ENCODE data around the gene ALLC.
"Not testable (repeated sequence)": the region's sequence is repeated elsewhere in the genome, so short reads cannot be mapped to it uniquely, and the experiment has no call there.

The ALLC gene
- total RNA-seq, result 0 to 0.15 (median 0) reads per million in 18 experiments

- no peak for DNase-seq
Measured at GRCh38 chr2:3657881-3658280, at the start of gene ALLC. TSS of gene ALLC (plus strand) at chr2:3658200. CDS start at chr2:3671158, 12,958 bp downstream.

GRCh38 chr2:3608373-3609278, 49.4 kb upstream of the ALLC start:
- no peak for DNase-seq

- DNase-seq, result not testable (repeated sequence)
Measured at GRCh38 chr2:3609279-3609673, 48.7 kb upstream of the ALLC start.

DNA sequence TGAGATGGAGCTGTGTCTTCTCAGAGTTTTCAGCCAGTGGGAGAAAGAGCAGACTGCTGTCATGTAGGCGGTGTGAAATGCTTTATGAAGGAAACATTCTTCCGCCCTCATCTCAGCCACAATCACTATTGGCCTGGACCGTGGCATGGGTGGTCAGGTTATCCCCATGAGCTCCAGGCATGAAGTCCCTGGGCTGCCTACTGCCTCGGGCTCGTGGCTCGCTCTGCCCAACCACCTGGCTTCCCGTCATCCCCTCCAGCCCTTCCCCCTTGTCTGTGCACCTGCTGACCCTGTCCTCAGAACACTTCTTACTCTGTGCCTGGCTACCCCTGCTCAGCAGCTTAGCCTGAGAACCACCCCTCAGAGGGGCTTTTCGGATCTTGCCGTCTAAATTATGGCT, 47.6 kb upstream of the ALLC start:
- no peak for DNase-seq

DNA sequence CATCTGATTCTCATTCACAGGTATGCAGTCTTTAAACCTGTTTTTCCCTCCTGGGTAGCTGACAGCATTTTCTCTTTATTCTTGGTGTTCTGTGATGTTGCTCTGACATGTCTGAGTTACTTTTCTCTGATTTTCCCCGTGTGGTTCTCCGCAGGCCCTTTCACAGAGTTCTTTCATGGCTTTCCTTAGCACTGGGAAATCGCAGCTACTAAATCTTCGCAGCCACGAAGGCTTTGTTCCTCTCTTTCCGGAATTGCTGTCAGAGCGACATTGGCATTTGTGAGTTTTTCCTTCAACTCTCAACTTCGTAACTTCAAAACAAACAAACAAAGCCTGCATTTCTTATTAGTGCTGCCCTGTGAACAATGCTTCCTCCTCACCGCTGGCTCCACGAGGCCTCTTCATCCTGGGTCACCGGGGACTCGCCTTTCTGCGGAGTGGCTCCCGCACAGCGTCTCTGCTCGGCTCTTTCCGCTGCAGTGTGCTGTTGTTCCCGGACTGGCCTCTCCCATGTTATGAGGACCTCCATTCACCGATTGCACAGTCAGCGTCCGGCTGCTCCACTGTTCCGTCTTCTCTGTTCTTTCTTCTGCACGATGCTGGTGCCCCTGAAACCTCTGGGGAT, 47.0 kb upstream of the ALLC start:
- DNase-seq, result no peak

DNA sequence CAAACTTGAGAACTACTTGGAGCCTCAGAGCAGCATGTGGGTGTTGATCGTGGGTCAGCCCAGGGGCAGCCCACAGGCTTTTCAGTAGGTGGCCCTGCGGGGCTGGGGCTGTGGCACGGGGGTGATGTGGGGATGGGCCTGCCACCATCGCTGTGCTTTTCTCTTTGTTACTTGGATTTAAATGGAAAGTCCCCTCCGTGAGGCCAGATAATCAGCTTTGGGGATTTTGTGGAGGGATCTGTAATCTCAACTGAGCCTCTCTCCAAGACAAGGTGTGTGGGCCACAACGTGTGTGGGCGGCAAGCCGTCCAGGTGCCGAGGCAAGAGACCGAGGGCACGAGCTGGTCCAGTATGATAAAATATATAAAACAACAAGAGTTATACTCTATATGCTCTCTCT, 46.4 kb upstream of the ALLC start:
- DNase-seq, result no peak

DNA sequence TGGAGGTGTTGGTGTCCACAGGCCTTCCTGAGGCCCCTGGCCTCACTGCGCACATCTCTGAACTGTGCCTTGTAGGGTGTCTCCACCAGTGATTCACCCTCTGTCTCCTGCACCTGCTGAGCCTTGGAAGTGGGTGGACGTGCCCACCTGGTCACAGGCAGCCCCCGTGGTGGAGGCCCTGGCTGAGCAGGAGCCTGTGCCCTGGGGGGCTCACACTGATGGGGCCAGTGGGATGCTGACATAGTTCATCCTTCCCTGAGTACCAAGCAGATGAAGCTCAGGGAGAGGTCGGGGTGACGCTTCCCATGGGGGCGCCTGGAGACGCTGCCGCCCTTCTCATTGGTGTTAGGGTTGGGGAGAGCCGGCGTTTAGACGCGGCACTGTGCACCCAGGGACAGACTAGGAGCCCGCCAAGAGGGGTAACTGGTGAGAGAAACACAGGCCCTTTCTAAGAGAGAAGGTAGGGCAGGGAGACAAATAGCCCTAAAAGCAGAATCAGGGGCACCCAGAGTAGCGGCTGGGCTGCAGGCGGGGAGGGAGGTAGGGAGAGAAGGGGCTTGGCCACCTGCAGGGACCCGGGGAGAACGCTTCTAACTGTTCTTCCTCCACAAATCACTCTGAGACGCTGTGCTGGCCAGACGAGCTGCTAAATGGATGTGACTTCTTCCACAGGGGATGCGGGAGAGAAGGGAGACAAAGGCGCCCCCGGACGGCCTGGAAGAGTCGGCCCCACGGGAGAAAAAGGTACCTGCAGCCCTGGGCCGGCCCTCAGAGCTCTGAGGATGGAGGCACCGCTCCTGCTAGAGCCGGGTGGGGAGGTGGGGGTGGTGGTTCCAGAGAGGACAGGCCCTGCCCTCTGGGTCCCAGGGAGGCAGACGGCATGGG, 45.1 kb upstream of the ALLC start:
- no peak for DNase-seq

- no peak for DNase-seq
Measured at GRCh38 chr2:3613524-3613905, 44.5 kb upstream of the ALLC start.

- not testable (repeated sequence) for DNase-seq
Measured at GRCh38 chr2:3614743-3615142, 43.3 kb upstream of the ALLC start.

DNA sequence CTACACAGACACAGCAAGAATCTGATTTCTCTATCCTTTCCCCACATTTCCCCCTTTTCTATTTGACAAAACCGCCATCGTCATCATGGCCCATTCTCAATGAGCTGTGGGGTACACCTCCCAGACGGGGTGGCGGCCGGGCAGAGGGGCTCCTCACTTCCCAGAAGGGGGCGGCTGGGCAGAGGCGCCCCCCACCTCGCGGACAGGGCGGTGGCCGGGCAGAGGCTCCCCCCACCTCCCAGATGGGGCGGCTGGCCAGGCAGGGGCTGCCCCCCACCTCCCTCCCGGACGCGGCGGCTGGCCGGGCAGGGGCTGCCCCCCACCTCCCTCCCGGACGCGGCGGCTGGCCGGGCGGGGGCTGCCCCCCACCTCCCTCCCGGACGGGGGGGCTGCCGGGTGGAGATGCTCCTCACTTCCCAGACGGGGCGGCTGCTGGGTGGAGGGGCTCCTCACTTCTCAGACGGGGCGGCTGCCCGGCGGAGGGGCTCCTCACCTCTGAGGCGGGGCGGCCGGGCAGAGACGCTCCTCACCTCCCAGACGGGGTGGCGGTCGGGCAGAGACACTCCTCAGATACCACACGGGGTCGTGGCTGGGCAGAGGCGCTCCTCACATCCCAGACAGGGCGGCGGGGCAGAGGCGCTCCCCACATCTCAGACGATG, 42.3 kb upstream of the ALLC start:
- DNase-seq, result not testable (repeated sequence)

DNA sequence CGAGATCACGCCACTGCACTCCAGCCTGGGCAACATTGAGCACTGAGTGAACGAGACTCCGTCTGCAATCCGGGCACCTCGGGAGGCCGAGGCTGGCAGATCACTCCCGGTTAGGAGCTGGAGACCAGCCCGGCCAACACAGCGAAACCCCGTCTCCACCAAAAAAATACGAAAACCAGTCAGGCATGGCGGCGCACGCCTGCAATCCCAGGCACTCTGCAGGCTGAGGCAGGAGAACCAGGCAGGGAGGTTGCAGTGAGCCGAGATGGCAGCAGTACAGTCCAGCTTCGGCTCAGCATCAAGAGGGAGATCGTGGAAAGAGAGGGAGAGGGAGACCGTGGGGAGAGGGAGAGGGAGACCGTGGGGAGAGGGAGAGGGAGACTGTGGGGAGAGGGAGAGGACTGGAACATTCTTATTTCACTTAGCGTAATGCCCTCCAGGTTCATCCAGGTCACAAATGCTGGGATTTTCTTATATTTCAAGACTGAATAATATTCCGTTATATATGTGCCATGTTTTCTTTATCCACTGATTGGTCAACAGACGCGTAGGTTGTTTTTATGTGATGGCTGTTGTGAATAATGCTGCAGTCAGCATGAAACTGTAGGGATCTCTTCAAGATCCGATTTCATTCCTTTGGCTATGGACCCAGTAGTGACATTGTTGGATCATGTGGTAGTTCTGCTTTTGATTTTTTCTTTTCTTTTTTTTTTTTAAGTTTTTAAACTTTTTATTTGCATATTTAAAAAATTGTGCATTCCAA, 41.4 kb upstream of the ALLC start:
- DNase-seq, result not testable (repeated sequence)

DNA sequence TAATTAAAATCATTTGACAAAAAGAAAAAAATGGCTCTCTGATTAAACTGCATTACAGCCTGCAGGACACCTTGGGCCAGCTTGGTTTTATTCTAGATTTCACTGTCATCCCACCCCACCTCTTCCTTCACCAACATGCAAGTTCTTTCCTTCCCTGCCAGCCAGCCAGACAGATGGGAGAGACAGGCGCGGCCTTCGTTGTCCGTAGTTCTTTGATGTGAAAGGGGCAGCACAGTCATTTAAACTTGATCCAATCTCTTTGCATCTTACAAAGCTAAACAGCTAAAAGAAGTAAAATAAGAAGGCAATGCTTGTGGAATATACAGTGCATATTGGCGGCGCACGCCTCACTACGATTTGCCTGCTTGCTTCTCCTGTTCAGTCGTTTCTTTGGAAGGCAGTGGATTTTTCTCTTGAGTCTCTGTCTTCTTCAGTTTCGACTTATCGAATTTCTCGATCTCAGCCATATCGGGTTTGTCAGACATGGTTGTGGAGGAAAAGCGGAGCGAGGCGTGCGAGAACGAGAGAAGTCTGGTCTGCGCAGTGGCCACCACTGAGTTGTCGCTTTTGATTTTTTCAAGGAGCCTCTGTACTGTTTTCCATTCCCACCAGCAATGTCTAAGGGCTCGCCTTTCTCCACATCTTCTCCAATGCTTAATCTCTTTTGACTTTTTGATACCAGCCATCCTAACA, 40.7 kb upstream of the ALLC start:
- no peak for DNase-seq

DNA sequence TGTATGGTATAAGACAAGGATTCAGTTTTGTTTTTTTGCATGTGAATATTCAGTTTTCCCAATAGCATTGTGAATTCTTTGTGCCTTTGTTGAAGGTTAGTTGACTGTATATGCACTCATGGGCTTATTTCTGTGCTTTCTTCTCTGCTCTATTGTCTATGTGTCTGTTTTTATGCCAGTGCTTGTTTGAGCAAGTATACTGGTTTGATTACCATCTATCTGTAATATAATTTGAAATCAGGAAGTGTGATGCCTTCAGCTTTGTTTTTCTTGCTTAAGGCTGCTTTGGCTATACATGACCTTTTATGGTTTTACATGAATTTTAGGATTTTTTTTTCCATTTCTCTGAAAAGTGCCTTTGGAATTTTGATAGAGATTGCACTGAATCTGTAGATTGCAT, 39.6 kb upstream of the ALLC start:
- no peak for DNase-seq

GRCh38 chr2:3619033-3619432, 39.0 kb upstream of the ALLC start:
- no peak for DNase-seq

GRCh38 chr2:3619661-3620060, 38.3 kb upstream of the ALLC start:
- not testable (repeated sequence) for DNase-seq

GRCh38 chr2:3620834-3621233, 37.2 kb upstream of the ALLC start:
- DNase-seq, result no peak

DNA sequence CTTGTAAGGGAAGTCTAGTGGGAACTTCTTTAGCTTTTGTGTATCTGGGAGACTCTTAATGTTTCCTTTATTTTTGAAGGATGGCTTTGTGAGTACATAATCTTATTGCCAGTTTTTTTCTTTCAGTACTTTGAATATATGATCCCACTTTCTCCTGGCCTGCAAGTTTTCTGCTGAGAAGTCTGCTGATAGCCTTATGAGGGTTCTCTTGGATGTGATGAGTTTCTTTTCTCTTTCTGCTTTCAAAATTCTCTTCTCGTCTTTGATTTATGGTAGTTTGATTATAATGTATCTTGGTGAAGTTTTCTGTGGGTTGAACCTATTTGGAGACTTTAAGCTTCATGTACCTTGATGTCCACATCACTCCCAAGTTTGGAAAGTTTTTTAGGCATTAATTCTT, 35.0 kb upstream of the ALLC start:
- no peak for DNase-seq

DNA sequence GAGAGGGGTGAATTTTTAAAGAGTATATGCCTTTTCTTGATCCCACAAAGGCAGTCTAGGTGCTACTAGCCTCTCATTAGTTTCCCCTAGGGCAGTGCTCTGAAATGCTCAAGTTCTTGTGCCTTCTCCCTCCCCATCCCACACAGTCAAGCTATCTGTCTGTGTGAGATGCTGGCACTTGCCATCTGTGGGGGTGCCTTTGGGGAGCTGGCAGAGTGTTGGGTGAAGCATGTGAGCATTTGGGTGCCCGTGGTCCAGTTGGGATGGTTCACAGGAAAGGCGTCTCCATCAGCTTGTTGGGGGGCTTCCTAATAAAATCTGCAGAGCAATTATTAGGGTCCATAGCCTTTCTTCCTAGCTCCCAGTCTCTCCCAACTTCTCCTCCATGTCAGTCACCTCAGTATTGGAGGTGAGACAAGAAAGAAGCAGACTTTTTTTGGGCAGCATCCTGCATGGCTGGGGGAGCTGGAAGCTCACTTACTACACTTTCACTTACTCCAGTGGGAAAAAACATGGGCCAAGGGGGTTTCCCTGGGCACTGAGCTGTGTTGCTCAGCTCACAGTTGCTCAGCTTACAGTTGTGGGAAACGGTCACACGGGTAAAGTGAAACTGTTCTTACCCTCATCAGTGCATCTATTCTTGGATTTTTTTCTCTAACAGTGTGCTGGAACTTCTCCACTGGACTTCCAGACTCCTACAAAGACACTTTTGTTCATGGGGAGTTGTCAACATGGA, 33.8 kb upstream of the ALLC start:
- DNase-seq, result no peak

DNA sequence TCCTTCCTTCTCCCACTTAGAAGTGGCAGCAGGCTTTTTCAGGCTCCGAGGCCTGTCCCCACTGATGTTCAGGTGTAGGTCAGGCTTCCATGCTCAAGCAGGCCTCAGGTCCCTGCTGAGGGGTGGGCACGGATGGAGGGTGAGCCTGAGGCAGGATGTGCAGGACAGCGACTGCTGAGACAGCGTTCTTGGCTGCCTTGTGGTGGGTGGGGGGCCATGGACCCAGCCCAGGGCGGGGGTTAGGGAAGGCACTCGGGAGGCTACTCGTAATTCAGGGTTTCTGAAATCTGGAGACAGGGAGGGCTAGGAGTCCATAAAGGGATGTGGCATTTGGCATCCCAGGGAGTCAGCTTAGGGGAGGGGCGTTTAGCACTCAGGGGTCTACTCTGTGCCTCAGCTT, 32.8 kb upstream of the ALLC start:
- DNase-seq, result no peak

- no peak for DNase-seq
Measured at GRCh38 chr2:3626118-3626811, 31.7 kb upstream of the ALLC start.

Measured in inflammatory macrophage (primary cell).